Neural cell (in vitro differentiated cells): ENCODE data around the gene SLC34A1. TPM values are rescaled to one million over a fixed set of nuclear protein-coding genes. Genes with fewer than 3 reads are reported as not detected.

ENCODE experiments used
- H2AFZ ChIP-seq: fragments of 200-600, 300-800 bp; sonication (generic), shearing (Covaris generic); 2 replicates; pipeline ENCODE4 v1.6.0; 2014; ENCODE audit warnings: low read depth, mild to moderate bottlenecking, antibody characterized with exemption, low read length, moderate library complexity
- H3F3A ChIP-seq: fragments of 200-600 bp; shearing (Covaris generic); 2 replicates; pipeline ENCODE4 v1.6.1; 2016; ENCODE audit warnings: mild to moderate bottlenecking, moderate library complexity, mixed read lengths, antibody characterized with exemption, low read length; ENCODE audit not compliant: insufficient read depth, poor library complexity, severe bottlenecking
- H3K27ac ChIP-seq: fragments of 200-600, 300-800 bp; sonication (generic), shearing (Covaris generic); 2 replicates; pipeline ENCODE4 v1.5.1; 2014; ENCODE audit warnings: mild to moderate bottlenecking, low read length, moderate library complexity
- H3K27me3 ChIP-seq: fragments of 300-800, 200-600 bp; sonication (generic), shearing (Covaris generic); 2 replicates; pipeline ENCODE4 v1.6.0; 2014; ENCODE audit warnings: mild to moderate bottlenecking, low read depth, low read length, moderate library complexity; ENCODE audit not compliant: insufficient read depth
- H3K36me3 ChIP-seq: fragments of 300-800, 200-600 bp; sonication (generic), shearing (Covaris generic); 2 replicates; pipeline ENCODE4 v1.5.1; 2014; ENCODE audit warnings: mild to moderate bottlenecking, antibody characterized with exemption, low read length, moderate library complexity; ENCODE audit not compliant: insufficient read depth
- H3K4me2 ChIP-seq: fragments of 300-800, 200-600 bp; sonication (generic), shearing (Covaris generic); 2 replicates; pipeline ENCODE4 v1.6.0; 2014; ENCODE audit warnings: mild to moderate bottlenecking, low read length
- H3K4me3 ChIP-seq: fragments of 300-800, 200-600 bp; sonication (generic), shearing (Covaris generic); 2 replicates; pipeline ENCODE4 v1.5.1; 2014; ENCODE audit warnings: mild to moderate bottlenecking, low read length, moderate library complexity
- H3K79me2 ChIP-seq: fragments of 200-600 bp; shearing (Covaris generic); replicated peaks from 2 replicates; pipeline ENCODE4 v1.6.0; 2014; ENCODE audit warnings: mild to moderate bottlenecking, low read length, moderate library complexity; ENCODE audit not compliant: insufficient read depth
- H3K9ac ChIP-seq: fragments of 300-800, 200-600 bp; sonication (generic), shearing (Covaris generic); 2 replicates; pipeline ENCODE4 v1.6.1; 2016; ENCODE audit warnings: mild to moderate bottlenecking, low read length, mixed read lengths
- H3K9me2 ChIP-seq: fragments of 200-600 bp; shearing (Covaris generic); 2 replicates; pipeline ENCODE4 v1.6.1; 2016; ENCODE audit warnings: mild to moderate bottlenecking, low read length, mixed read lengths; ENCODE audit not compliant: insufficient read depth
- H3K9me3 ChIP-seq: fragments of 200-600, 300-800 bp; sonication (generic), shearing (Covaris generic); 2 replicates; pipeline ENCODE4 v1.6.1; 2016; ENCODE audit warnings: mild to moderate bottlenecking, mixed run types, low read length, moderate library complexity, mixed read lengths
- H4K20me1 ChIP-seq: fragments of 200-600 bp; shearing (Covaris generic); 2 replicates; pipeline ENCODE4 v1.6.1; 2016; ENCODE audit warnings: mild to moderate bottlenecking, mixed run types; ENCODE audit not compliant: insufficient read depth
- EP300 ChIP-seq: fragments of 450-650 bp; conservative IDR thresholded peaks from 2 replicates; pipeline ENCODE4 v1.6.1; 2014; ENCODE audit warnings: antibody characterized with exemption, mild to moderate bottlenecking, moderate library complexity; ENCODE audit not compliant: poor library complexity, severe bottlenecking
- EZH2 ChIP-seq: fragments of 200-600, 300-800 bp; shearing (Covaris generic), sonication (generic); IDR thresholded peaks from 2 replicates; pipeline ENCODE4 v1.6.1; 2014; ENCODE audit warnings: antibody characterized with exemption, low read length, borderline replicate concordance, mild to moderate bottlenecking; ENCODE audit not compliant: insufficient read depth, poor library complexity, severe bottlenecking
- MXI1 ChIP-seq: fragments of 450-650 bp; conservative IDR thresholded peaks from 2 replicates; pipeline ENCODE4 v1.6.1; 2014; ENCODE audit warnings: antibody characterized with exemption, mild to moderate bottlenecking; ENCODE audit not compliant: poor library complexity, severe bottlenecking
- POLR2AphosphoS5 ChIP-seq: IDR thresholded peaks from 2 replicates; pipeline ENCODE4 v1.6.1; 2012
- RAD21 ChIP-seq: fragments of 450-650 bp; conservative IDR thresholded peaks from 2 replicates; pipeline ENCODE4 v1.6.1; 2014; ENCODE audit warnings: antibody characterized with exemption, mild to moderate bottlenecking, moderate library complexity
- REST ChIP-seq: IDR thresholded peaks from 2 replicates; pipeline ENCODE4 v1.6.1; 2012; ENCODE audit warnings: borderline replicate concordance
- SMC3 ChIP-seq: fragments of 450-650 bp; conservative IDR thresholded peaks from 2 replicates; pipeline ENCODE4 v1.6.1; 2014; ENCODE audit warnings: antibody characterized with exemption, mild to moderate bottlenecking, moderate library complexity; ENCODE audit not compliant: poor library complexity
- TAF1 ChIP-seq: IDR thresholded peaks from 2 replicates; pipeline ENCODE4 v1.6.1; 2012; ENCODE audit warnings: low read depth
- polyA plus RNA-seq: library from polyadenylated mRNA; depleted of rRNA; stranded (reverse); fragments of >200 nt; gene quantifications from 2 replicates; pipeline ENCODE4 v1.2.3, GENCODE V29; 2014
- TF ChIP-seq, protein P1 (sequence below): fragments of 450-650 bp; IDR thresholded peaks from 2 replicates; pipeline ENCODE4 v1.5.1; 2014; ENCODE audit warnings: antibody characterized with exemption, mild to moderate bottlenecking, moderate library complexity; ENCODE audit not compliant: poor library complexity, severe bottlenecking

SLC34A1 gene
- polyA plus RNA-seq, 1 donor from 2014 or later, result not detected

GRCh38 chr5:177445917-177446199 lies 61.6 kb downstream of the SLC34A1 start:
- peak overlapping the region; percentile 91 for H3K9ac ChIP-seq
- H3K79me2 ChIP-seq, result peaks cover 36% of the 10 kb centered on the region
- H3K36me3 ChIP-seq, result no peaks in the 10 kb centered on the region
- H3K4me2 ChIP-seq, result peak overlapping the region; percentile 92
- no peak overlapping the region for H2AFZ ChIP-seq
- no peaks in the 10 kb centered on the region for H3F3A ChIP-seq
- no peaks in the 10 kb centered on the region for H3K27me3 ChIP-seq
- no peak for TF ChIP-seq REST
- TF ChIP-seq RAD21, result no peak
- no peak for TF ChIP-seq EZH2
- TF ChIP-seq, protein P1, sequence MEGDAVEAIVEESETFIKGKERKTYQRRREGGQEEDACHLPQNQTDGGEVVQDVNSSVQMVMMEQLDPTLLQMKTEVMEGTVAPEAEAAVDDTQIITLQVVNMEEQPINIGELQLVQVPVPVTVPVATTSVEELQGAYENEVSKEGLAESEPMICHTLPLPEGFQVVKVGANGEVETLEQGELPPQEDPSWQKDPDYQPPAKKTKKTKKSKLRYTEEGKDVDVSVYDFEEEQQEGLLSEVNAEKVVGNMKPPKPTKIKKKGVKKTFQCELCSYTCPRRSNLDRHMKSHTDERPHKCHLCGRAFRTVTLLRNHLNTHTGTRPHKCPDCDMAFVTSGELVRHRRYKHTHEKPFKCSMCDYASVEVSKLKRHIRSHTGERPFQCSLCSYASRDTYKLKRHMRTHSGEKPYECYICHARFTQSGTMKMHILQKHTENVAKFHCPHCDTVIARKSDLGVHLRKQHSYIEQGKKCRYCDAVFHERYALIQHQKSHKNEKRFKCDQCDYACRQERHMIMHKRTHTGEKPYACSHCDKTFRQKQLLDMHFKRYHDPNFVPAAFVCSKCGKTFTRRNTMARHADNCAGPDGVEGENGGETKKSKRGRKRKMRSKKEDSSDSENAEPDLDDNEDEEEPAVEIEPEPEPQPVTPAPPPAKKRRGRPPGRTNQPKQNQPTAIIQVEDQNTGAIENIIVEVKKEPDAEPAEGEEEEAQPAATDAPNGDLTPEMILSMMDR, result no peak
- no peak for TF ChIP-seq EP300
- TF ChIP-seq TAF1, result no peak
- TF ChIP-seq SMC3, result no peak
- TF ChIP-seq POLR2AphosphoS5, result no peak
- no peak for TF ChIP-seq MXI1
- no peaks in the 10 kb centered on the region for H3K9me2 ChIP-seq
- no peaks in the 10 kb centered on the region for H4K20me1 ChIP-seq
- no peaks in the 10 kb centered on the region for H3K9me3 ChIP-seq
- peak overlapping the region; percentile 97 for H3K4me3 ChIP-seq
- H3K27ac ChIP-seq, result peak overlapping the region; percentile 88

DNA sequence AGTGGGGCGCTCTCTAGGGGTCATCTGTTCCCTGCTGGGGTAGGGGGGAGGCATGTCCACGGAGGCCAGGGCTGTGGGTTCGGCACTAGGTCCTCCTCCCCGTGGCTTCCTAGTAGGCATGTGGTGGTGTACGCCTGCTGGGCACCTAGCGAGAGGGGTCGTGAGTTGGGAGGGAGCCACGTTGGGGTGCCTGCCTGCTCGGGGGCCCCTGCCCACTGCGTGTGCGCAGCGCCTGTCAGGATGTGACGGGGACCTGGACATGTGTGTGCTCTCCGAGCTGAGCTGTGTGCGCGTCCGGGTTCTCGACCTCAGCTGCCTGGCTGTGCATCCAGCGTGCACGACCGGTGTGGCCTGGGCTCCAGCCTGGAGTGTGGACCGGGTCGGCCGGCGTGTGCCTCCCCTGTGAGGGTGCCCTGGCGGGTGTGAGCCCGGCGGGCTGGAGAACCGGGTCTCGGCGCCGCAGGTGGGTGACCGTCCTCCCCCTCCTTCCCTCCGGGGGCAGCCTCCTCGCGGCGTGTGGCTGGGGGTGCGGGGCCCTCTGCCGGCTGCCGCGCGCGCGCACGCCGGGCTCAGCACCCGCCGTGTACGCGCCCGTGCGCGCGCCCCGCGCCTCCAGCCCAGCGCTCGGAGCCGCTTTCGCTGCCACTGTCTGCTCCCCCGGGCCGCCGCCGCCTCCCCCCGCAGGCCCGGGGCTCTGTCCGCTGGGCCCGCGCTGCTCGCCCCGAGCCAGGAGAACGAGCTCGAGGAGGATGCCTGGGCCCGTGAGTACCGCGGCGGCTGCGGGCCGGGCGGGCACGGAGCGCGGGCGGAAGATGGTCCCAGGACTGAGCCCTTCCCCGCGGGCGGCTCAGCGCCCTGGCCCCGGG lies 62.2 kb downstream of the SLC34A1 start, which contains the start of gene PRR7:
Gene PRR7, plus strand, starts transcription at position 615 of the 866 bp plus-strand sequence. CDS start 8,254 bp downstream, outside the sequence.
- Histone ChIP-seq H3K9ac (peak within 1 kb of the TSS; percentile 91), H3K4me3 (peak within 1 kb of the TSS; percentile 97), H3K79me2 (peaks cover 36% of the 10 kb centered on the region), H3F3A (no peaks in the 10 kb centered on the region), H3K36me3 (no peaks in the 10 kb centered on the region), H3K9me3 (no peaks in the 10 kb centered on the region), H4K20me1 (no peaks in the 10 kb centered on the region), H3K4me2 (peak within 1 kb of the TSS; percentile 92), H3K27me3 (no peaks in the 10 kb centered on the region), H2AFZ (peak within 1 kb of the TSS; percentile 85), H3K9me2 (no peaks in the 10 kb centered on the region), H3K27ac (peak within 1 kb of the TSS; percentile 88)
- TF ChIP-seq, protein P1, result peak; percentile 58
- TF ChIP-seq POLR2AphosphoS5, result peak; percentile 61
- peak; percentile 72 for TF ChIP-seq SMC3
- TF ChIP-seq EZH2, result no peak
- TF ChIP-seq EP300, result peak; percentile 64
- TF ChIP-seq TAF1, result no peak
- TF ChIP-seq RAD21, result peak; percentile 60
- TF ChIP-seq MXI1, result peak; percentile 85
